GM12878 (cell line): ENCODE data around the gene CHST8. TPM values are rescaled to one million over a fixed set of nuclear protein-coding genes. Genes with fewer than 3 reads are reported as not detected.

Experiments
- ATAC-seq: fragments of 200-7000 bp; cut with Tn5 transposase; 3 replicates; pipeline ENCODE4 v1.9.1; 2020; ENCODE audit warnings: mild to moderate bottlenecking, moderate library complexity
- BruUV-seq: library from RNA; stranded (reverse); fragments of 400-500 nt; replicated peaks from 2 replicates; lab custom pipeline; 2021; lab: Mats Ljungman, UMichigan
- CTCF ChIA-PET: fragments of 300-600 bp; sonication (Branson Sonifier 250); formaldehyde crosslinking; extraction: SDS; loops from one replicate; lab custom pipeline; 2021; ENCODE audit warnings: inconsistent platforms; lab: Yijun Ruan, JAX
- POLR2A ChIA-PET: fragments of 350-600 bp; formaldehyde crosslinking; extraction: SDS; loops from one replicate; lab custom pipeline; 2021; ENCODE audit warnings: inconsistent platforms; lab: Charles Lee
- RAD21 ChIA-PET: fragments of 300-600 bp; sonication (Branson Sonifier 250); formaldehyde crosslinking; loops from one replicate; lab custom pipeline; 2023; ENCODE audit warnings: antibody characterized with exemption; ENCODE audit not compliant: unreplicated experiment; lab: Charles Lee
- SMC1A ChIA-PET: fragments of 300-600 bp; sonication (Branson Sonifier 250); formaldehyde crosslinking; loops from one replicate; lab custom pipeline; 2023; ENCODE audit not compliant: unreplicated experiment, uncharacterized antibody; lab: Charles Lee
- DNase-seq: peaks from one replicate; pipeline ENCODE4 v3.0.0-alpha.2; 2011; ENCODE audit warnings: low read depth, low spot score
- FAIRE-seq: peaks from 3 replicates; lab custom pipeline; 2011; peaks lifted over from hg19 to GRCh38; lab: Jason Lieb, UNC
- H2AFZ ChIP-seq: 2 replicates; pipeline ENCODE4 v1.6.0; 2011; ENCODE audit warnings: low read depth, low read length, control low read depth; ENCODE audit not compliant: control insufficient read depth
- H3K27ac ChIP-seq: 2 replicates; pipeline ENCODE4 v1.5.1; 2011; ENCODE audit warnings: control low read depth; ENCODE audit not compliant: control insufficient read depth, insufficient read depth
- H3K27me3 ChIP-seq, 2 experiments: replicated peaks in 1 of 2; 2 replicates each; pipeline versions ENCODE4 v1.6.0 to v1.6.1; 2011; ENCODE audit warnings: low read length in 1 of 2; ENCODE audit not compliant: control insufficient read depth in 2 of 2, insufficient read depth in 2 of 2
- H3K36me3 ChIP-seq, 2 experiments: 2 replicates each; pipeline ENCODE4 v1.5.1; 2011; ENCODE audit warnings: low read length in 1 of 2; ENCODE audit not compliant: control insufficient read depth in 2 of 2, insufficient read depth in 2 of 2
- H3K4me1 ChIP-seq: 2 replicates; pipeline ENCODE4 v1.6.1; 2011; ENCODE audit warnings: mild to moderate bottlenecking, low read length, moderate library complexity, mixed read lengths; ENCODE audit not compliant: control insufficient read depth, insufficient read depth
- H3K4me2 ChIP-seq: 2 replicates; pipeline ENCODE4 v1.6.0; 2011; ENCODE audit warnings: control low read depth; ENCODE audit not compliant: control insufficient read depth, insufficient read depth
- H3K4me3 ChIP-seq: fragments of 200-600 bp; sonication (generic); 2 replicates; pipeline ENCODE4 v1.5.1; 2016
- H3K79me2 ChIP-seq: 2 replicates; pipeline ENCODE4 v1.6.0; 2011; ENCODE audit warnings: low read length; ENCODE audit not compliant: control insufficient read depth, insufficient read depth
- H3K9ac ChIP-seq: 2 replicates; pipeline ENCODE4 v1.8.0; 2011; ENCODE audit warnings: low read length, control low read depth, mixed read lengths; ENCODE audit not compliant: control insufficient read depth, insufficient read depth
- H3K9me3 ChIP-seq: replicated peaks from 3 replicates; pipeline ENCODE4 v1.5.1; 2011; ENCODE audit warnings: mild to moderate bottlenecking, low read length; ENCODE audit not compliant: control insufficient read depth, insufficient read depth
- H4K20me1 ChIP-seq: 2 replicates; pipeline ENCODE4 v1.6.0; 2011; ENCODE audit not compliant: control insufficient read depth, insufficient read depth
- ASH2L ChIP-seq: fragments of 300-600, 200-600 bp; sonication (generic); IDR thresholded peaks from 2 replicates; pipeline ENCODE4 v1.6.1; 2017; ENCODE audit warnings: low read depth, mild to moderate bottlenecking, borderline replicate concordance
- EP300 ChIP-seq, 2 experiments: fragments of 150-350 bp in 1 of 2; IDR thresholded peaks; 2 replicates each; pipeline ENCODE4 v1.6.1; 2011 to 2012; ENCODE audit warnings: low read depth in 2 of 2, low read length in 2 of 2, borderline replicate concordance in 1 of 2, improper control_type of control experiment in 1 of 2, inconsistent platforms in 1 of 2; ENCODE audit not compliant: control insufficient read depth in 1 of 2
- MEF2A ChIP-seq: IDR thresholded peaks from 2 replicates; pipeline ENCODE4 v1.6.1; 2011; ENCODE audit warnings: low read depth, mild to moderate bottlenecking, low read length, moderate library complexity; ENCODE audit not compliant: insufficient read depth
- MEF2B ChIP-seq: fragments of 450-650 bp; IDR thresholded peaks from 2 replicates; pipeline ENCODE4 v1.6.1; 2018; ENCODE audit warnings: mild to moderate bottlenecking, moderate library complexity; ENCODE audit not compliant: partially characterized antibody, poor library complexity, severe bottlenecking
- SMARCA5 ChIP-seq: fragments of 450-650 bp; IDR thresholded peaks from 2 replicates; pipeline ENCODE4 v1.6.1; 2017; ENCODE audit warnings: mild to moderate bottlenecking
- SUPT20H ChIP-seq: IDR thresholded peaks from 2 replicates; pipeline ENCODE4 v1.6.1; 2011; ENCODE audit warnings: low read depth, mild to moderate bottlenecking, low read length, moderate library complexity, borderline replicate concordance; ENCODE audit not compliant: control insufficient read depth
- TARDBP ChIP-seq: IDR thresholded peaks from 2 replicates; pipeline ENCODE4 v1.6.1; 2016; ENCODE audit warnings: borderline replicate concordance
- WRNIP1 ChIP-seq: IDR thresholded peaks from 2 replicates; pipeline ENCODE4 v1.6.1; 2011; ENCODE audit warnings: low read depth, low read length, improper control_type of control experiment, borderline replicate concordance
- YY1 ChIP-seq: IDR thresholded peaks from 2 replicates; pipeline ENCODE4 v1.6.1; 2011; ENCODE audit warnings: low read depth, mild to moderate bottlenecking, low read length
- WGBS: methylation state at CpG from one replicate; pipeline ENCODE4 v1.1.6; 2016; ENCODE audit warnings: low lambda C conversion rate; ENCODE audit not compliant: insufficient replicate concordance, insufficient coverage; ENCODE audit errors: missing lambda C conversion rate; 5-methylcytosine and 5-hydroxymethylcytosine counted together
- in situ Hi-C: fragments of 300-500 bp; cut with MboI; formaldehyde crosslinking; loops from 9 replicates; pipeline ENCODE4 v1.14.3; 2018; ENCODE audit warnings: mixed read lengths
- intact Hi-C: fragments of 100-400 bp; cut with micrococcal nuclease; formaldehyde crosslinking; loops from one replicate; pipeline ENCODE4 v1.14.2; 2022; ENCODE audit not compliant: unreplicated experiment
- polyA plus RNA-seq, 11 experiments: library from polyadenylated mRNA; depleted of rRNA in 4 of 11; unstranded in 6 of 11; stranded (reverse) in 5 of 11; fragments of >200 nt; fragmentation: Nextera tagmentation in 4 of 11; fragmentation: Illumina TruSeq in 1 of 11; extraction: Ambion mirVana in 4 of 11; extraction: Trizol in 1 of 11; gene quantifications; 1 replicate in 1 of 11; 2 replicates in 10 of 11; pipeline versions ENCODE4 v1.2.1 to v1.2.3, GENCODE V29; 2011 to 2016; ENCODE audit warnings: inconsistent platforms in 2 of 11, missing spikeins in 2 of 11, low read depth in 1 of 11
- total RNA-seq, 4 experiments: library from RNA; depleted of rRNA in 3 of 4; stranded (reverse); fragments of >200 nt in 3 of 4; fragmentation: Illumina TruSeq in 1 of 4; extraction: Trizol in 1 of 4; gene quantifications; 2 replicates each; pipeline versions ENCODE4 v1.2.1 to v1.2.3, GENCODE V29; 2013 to 2021
- TF ChIP-seq, protein P1 (sequence below): IDR thresholded peaks from 2 replicates; pipeline ENCODE4 v1.6.1; 2012; ENCODE audit warnings: low read length, inconsistent platforms

Gene CHST8
- total and polyA plus RNA-seq, 10 of the 15 experiments (the other 5 are each of a cell fraction or from before 2014, with no cell fraction given), result 0.06 TPM; not detected in 9

DNA sequence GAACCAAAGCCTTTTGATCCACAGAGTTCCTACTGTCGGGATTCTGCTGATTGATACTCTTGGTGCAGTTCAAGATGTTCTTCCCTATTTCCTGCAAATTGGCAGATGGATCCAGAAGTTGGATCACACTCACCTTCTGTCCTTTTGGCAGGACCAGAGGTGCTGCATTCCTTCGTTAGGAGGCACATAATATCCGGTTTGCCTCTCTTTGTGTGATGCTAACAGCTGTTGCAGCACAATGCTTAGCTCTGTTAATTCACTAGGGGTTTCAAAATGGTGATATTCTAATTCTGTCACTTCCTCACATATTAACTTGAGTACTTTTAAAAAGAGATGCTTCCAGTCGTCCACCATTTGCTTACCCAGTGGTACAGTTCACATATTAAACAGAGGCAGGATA lies 15.2 kb upstream of the CHST8 start:
- 2% methylated on average over 4 of the region's 4 CpGs for WGBS
- H4K20me1 ChIP-seq, result no peaks in the 10 kb centered on the region
- intact Hi-C loops, result no loop called here
- H2AFZ ChIP-seq, result no peak overlapping the region
- no peaks in the 10 kb centered on the region for H3K79me2 ChIP-seq
- H3K4me2 ChIP-seq, result no peak overlapping the region
- H3K4me3 ChIP-seq, result no peak overlapping the region
- ATAC-seq, result no peak
- H3K4me1 ChIP-seq, result no peaks in the 10 kb centered on the region
- H3K27me3 ChIP-seq, result no peaks in the 10 kb centered on the region
- no peak overlapping the region for H3K27ac ChIP-seq
- ChIA-PET SMC1A (no interaction called here), CTCF (no interaction called here), RAD21 (no interaction called here), POLR2A (no interaction called here)
- no peaks in the 10 kb centered on the region for H3K36me3 ChIP-seq
- no peak for DNase-seq
- no peaks in the 10 kb centered on the region; the same call in 2 of the 3 replicates for H3K9me3 ChIP-seq
- BruUV-seq, result no TSS peak
- TF ChIP-seq ASH2L (no peak), WRNIP1 (no peak), SUPT20H (no peak), MEF2A (no peak), SMARCA5 (no peak), TARDBP (no peak), MEF2B (no peak), YY1 (no peak), EP300 (IDR thresholded peaks at IDR 0.05; ENCODE audit: borderline replicate concordance in 1 of 2, control insufficient read depth in 1 of 2, low read depth in 2 of 2, low read length in 2 of 2) (no peak)
- TF ChIP-seq, protein P1, sequence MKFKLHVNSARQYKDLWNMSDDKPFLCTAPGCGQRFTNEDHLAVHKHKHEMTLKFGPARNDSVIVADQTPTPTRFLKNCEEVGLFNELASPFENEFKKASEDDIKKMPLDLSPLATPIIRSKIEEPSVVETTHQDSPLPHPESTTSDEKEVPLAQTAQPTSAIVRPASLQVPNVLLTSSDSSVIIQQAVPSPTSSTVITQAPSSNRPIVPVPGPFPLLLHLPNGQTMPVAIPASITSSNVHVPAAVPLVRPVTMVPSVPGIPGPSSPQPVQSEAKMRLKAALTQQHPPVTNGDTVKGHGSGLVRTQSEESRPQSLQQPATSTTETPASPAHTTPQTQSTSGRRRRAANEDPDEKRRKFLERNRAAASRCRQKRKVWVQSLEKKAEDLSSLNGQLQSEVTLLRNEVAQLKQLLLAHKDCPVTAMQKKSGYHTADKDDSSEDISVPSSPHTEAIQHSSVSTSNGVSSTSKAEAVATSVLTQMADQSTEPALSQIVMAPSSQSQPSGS, result no peak
- in situ Hi-C loops, result no loop called here
- no peak for FAIRE-seq
- H3K9ac ChIP-seq, result no peak overlapping the region
